Fibroblast of peridontal ligament (primary cell): Measurements from ENCODE around the gene NFATC2.
"Not testable (repeated sequence)": the region's sequence is repeated elsewhere in the genome, so short reads cannot be mapped to it uniquely, and the experiment has no call there.

Experiments used
- DNase-seq: peaks from one replicate; pipeline ENCODE4 v3.0.0-alpha.2; 2010; ENCODE audit errors: extremely low read depth

Gene NFATC2

DNA sequence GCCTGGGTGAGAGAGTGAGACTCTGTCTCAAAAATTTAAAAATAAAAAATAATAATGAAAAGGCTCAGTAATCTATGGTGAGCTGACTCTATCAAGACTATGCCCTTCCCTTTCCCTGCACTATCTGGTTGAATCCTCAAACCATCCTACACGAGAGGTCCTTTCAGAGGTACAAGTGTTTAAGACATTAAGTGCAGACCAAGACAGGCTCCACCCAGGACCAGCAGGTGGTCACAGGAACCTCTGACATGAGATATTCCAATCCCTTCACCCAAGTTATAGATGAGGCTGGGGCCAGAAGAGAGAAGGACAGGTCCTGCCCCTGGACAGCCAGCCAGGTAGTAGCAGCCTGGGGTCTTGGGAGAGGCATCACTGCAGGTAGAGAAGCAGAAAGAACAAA lies 182.6 kb downstream of the NFATC2 start:
- no peak for DNase-seq

DNA sequence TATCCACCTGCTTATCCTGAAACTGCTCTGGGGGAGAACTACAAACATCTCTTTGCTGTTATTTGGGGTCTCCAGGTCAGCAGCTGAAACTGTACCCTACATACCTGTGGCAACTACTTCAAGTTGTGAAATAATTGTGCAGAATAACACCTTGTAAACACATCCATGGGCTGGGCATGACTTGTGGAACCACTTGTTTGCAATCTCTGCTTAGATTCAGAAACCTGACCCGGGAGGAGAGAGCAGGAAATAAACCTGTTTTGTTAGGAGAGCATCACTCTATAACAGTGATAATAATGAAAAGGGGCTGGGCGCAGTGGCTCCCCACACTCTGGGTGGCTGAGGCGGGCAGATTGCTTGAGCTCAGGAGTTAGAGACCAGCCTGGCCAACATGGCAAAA lies 183.1 kb downstream of the NFATC2 start:
- DNase-seq: no peak

DNA sequence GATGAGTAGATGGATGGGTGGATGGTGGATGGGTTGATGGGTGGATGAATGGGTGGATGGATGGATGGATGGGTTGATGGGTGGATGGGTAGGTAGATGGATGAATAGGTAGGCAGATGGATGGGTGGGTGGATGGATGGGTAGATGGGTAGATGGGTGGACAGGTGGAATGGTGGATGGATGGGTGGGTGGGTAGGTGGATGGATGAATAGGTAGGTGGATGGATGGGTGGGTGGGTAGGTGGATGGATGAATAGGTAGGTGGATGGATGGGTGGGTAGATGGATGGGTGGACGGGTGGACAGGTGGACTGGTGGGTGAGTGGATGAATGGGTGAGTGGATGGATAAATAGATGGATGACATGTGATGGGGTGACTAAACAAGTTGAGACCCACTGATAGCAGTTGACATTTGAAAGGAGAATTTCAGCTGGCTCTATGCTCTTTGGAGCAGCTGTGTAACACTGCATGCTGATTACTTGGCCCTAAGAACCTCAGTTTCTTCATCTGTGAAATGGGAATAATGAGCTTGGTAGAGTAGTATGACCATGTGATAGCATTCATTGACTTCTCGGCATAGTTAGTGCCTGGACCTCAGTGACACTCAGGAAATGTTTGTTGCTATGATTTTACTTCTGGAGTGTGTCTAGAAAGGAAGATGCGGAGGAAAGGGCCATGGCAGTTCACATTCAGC lies 184.3 kb downstream of the NFATC2 start:
- no peak for DNase-seq

DNA sequence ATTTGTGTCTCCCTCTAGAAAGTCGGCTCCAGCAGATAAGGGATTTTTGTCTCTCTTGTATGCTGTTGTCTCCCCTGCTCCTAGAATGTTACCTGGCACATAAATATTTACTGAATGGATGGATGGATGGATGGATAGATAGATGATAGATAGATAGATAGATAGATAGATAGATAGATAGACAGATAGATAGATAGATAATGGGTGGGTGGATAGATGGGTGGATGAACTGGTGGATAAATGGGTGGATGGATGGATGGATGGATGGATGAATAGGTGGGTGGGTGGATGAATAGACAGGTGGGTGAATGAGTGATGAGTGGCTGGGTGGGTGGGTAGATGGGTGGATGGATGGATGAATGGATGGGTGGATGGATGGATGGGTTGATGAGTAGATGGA lies 185.0 kb downstream of the NFATC2 start:
- DNase-seq: no peak

DNA sequence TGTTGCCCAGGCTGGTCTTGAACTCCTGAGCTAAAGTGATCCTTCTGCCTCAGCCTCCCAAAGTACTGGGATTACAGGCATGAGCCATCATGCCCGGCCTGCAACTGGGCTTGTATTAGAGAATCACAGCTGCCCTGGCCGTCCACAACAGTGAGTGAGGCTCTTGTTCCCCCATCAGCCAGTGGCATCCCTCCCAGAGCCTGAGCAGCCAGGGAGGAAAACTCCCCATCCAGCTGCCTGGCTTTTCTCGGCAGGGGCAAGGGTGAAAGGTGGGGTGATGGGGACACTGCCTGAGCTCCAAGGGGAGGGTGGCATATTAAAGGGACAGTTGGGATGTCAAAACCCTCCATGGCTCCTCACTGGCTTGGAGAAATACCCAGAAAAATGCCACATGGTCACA lies 185.6 kb downstream of the NFATC2 start:
- no peak for DNase-seq

DNA sequence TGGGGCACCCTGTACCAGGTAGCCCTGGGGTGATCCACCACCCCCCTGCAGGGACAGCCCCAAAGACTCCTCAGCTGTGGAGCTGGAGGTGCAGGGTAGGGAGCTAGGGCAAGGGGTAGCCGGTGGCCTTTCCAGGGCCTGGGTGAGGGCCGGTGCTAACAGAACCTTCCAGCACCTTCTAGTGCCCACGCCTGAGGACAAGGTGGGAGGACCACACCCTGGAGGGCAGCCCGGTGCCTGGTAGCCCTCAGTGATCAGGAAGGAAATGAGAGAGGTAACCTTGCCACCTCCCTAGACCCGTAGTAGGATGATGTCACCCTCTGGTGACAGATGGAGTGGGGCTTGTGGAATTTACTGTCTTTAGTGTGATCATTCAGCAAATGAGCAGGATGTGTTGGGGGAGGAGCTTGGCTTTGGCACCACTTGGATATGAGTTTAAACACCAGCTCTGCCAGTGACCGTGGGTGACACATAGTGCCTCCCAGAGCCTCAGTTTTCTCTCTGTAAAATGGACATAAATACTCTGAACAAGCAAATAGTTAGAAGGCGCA lies 187.7 kb downstream of the NFATC2 start:
- peak; percentile 32 for DNase-seq

DNA sequence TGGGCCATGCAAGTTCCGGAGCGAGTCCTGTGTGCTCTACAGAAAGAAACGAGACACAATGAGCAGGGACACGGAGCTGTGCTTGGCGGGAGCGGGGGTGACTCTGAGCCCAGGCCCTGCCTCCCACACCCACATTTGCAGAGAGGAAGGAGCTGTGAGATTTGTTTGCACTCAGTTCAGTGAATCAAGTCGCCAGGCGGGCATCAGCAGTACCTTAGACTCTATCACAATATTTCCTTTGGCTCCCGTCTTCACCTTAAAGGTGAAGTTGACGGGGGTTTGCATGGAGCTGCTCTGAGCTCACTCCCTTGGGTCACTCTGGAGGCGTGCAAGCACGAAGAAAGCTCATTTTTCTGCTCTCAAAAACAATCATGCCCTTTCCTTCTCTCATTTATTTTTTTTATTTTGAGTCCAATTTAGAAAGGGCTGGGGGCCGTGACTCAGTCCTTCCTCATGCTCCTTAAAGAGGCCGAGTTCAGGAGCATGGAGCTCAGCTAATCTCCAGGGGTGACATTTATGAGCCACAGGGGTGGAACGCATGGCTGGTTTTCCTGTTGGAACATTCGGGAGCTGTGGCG lies 188.2 kb downstream of the NFATC2 start:
- peak; percentile 69 for DNase-seq

DNA sequence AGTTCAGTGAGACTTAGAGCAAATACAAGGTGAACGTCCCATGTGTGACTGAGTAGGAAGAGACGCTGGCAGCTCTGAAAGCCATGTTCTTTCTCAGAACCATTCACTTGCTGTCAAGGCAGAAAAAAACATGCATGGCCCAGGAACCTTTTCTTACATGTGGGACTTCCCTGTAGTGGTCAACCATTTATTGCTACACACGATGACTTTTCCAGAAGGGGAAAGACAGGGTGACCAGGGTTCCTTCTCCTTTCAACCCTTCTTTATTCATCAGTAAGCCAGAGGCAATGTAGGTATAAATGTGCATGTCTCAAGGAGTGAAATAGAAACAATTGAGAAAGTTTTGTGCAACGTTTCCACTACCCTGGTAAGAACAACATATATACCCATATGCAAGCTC lies 189.0 kb downstream of the NFATC2 start:
- DNase-seq: no peak

DNA sequence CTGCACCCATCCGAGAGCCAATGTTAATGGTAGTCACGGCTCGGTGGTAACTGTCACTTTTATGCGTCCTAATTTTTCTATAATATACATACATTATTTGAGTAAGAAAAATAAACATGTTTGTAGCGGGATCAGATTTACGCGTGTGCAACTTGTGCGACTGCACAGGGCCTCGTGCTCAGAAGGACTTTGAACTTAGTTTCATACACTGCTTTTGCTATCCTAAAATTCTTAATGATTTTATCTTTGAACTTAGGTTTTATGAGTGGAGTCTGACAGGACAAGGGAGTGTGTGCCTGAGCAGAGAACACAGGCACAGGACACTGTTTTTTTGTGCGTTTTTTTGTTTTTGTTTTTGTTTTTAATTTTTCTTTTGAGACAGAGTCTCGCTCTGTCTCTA lies 189.7 kb downstream of the NFATC2 start:
- DNase-seq: no peak

DNA sequence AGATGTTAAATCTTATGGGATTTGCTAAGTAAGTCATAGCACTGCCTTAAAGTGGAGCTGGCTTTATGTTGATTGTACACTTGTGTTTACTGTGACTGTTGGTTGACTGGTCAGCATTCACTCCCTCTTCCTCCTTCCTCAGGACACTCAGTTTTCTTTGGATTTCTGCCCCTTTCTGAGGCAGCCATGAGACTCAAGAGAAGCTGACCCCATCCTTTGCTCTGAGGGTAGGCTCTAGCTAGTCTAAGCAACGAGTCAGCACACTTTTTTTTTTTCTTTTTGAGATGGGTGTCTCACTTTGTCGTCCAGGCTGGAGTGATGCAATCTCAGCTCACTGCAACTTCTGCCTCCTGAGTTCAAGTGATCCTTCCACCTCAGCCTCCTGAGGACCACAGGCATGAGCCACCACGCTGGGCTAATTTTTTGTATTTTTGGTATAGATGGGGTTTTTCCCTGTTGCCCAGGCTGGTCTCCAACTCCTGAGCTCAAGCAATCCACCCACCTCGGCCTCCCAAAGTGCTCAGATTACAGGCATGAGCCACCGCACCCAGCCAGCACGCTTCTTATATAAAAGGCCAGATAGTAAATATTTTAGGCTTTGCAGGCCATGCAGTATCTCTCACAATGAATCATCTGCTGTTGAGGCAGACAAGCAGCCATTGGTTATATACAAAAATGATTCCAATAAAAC lies 191.4 kb downstream of the NFATC2 start:
- DNase-seq: peak; percentile 91

DNA sequence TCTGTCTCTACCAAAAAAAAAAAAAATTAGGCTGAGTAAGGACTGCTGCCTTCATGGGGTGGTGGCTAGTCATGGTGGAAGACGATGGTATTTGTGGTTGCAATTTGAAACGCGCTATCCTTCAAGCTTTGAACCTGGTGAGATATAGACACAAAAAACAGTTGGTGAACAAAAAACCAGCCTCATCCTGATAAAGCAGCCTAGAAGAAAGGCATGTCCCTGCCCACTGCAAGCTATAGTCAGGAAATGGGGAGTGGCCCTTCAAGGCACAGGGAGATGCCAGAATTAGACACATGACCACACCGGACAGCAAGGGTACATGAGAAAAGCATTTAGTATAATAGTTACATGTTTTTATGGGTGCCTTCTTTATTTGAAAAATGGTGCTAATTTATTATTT lies 193.6 kb downstream of the NFATC2 start:
- no peak for DNase-seq

DNA sequence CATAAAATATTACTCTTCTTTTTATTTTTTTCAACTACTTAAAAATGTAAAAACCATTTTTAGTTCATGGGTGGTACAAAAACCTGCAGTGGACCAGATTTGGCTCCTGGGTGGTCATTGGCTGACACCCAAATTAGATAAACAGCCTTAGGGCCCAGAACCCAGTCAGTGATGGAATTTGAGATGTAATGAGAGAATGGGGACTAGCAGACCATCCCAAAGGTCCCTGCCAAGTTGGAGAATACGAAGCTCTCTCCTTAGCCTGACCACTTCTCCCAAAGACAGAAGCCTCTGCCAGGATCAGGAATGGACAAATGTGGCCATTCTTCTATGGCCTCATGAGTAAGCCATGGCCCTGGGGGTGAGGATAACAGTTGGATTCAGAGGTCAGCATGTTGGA lies 194.7 kb downstream of the NFATC2 start:
- DNase-seq: no peak

DNA sequence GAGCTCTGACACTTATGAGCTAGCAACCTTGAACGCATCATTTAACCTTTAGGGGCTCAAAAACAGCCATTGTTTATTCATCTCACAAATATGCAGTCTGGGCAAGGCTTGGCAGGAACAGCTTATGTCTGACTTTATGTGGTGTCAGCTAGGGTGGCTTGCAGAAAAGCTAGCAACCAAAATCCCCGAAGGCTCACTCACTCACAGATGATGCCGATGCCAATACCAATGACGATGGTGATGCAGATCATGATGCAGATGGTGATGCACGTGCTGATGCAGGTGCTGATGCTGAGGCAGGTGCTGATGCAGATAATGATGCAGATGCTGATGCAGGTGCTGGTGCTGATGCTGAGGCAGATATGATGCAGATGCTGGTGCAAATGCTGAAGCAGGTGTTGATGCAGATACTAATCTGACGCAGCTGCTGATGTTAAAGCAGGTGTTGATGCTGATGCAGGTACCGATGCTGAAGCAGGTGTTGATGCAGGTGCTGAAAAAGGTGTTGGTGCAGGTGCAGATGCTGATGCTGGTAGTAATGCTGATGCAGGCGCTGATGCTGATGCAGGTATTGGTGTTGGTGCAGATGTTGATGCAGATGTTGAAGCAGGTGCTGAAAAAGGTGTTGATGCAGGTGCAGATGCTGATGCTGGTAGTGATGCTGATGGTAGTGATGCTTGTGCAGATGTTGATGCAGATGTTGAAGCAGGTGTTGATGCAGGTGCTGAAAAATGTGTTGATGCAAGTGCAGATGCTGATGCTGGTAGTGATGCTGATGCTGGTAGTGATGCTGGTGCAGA lies 195.6 kb downstream of the NFATC2 start:
- peak; percentile 70 for DNase-seq

DNA sequence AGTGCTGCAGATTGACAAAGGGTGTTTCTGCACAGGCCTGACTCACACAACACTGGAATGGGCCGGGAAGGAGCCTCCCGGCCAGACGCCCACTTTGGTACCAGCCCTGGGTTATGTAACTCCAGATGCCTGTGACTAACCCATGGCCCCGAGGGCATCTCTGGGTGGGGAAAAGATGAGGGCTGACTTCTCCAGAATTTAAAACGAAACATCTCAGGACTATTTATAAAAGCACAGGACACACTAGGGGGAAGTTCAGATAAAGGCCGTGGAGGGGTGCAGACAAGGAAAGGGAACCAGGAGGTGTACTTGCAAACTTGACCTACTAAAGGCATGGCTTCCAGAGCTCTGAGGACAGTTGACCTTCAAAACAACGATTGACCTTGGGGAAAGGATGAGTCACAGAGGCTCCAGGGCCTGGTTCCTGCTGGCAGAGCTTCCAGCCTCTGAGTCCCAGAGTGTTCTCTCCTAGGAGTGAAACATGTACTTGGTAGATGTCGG lies 196.9 kb downstream of the NFATC2 start:
- DNase-seq: peak; percentile 78

DNA sequence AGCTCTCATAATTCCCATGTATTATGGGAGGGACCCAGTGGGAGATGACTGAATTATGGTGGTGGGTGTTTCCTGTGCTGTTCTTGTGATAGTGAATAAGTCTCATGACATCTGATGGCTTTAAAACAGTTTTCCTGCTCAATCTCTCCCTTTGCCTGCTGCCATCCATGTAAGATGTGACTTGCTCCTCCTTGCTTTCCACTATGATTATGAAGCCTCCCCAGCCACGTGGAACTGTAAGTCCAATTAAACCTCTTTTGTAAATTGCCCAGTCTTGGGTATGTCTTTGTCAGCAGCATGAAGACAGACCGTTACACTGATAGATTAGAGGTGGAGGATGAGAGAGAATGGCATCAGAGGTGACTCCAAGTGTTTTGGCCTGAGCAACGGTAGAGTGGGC lies 198.7 kb downstream of the NFATC2 start:
- not testable (repeated sequence) for DNase-seq

DNA sequence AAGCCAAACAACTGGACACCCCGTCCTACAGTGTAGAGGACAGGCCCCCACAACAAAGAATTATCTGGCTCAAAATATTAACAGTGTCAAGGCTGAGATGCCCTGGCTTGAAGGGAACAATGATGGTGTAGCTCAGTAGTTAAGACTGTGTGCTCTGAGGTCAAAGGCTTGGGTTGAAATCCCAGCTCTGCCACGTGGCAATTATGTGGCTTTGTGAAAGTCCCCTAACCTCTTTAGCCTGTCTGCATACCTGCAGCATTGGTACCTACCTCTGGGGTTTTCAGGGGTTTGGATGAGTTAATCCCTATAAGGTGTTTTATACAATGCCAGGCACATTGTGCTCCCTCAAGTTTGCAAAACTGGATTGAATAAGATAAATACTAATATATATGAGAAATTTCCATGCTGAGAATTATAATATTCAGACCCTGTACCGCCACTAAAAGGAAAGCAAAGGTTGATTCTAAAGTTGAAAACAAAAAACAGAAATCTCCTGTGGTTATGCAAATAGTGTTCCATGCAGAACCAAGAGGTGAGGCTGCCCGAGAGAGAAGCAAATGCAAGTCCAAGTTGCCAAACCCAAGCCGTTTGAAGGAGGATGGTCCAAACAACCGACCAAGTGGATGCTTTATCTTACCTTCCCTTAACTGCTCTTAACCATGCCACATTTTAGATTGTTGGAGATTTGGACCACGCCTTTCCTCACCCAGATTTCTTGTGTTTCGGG lies 199.8 kb downstream of the NFATC2 start:
- DNase-seq: no peak

DNA sequence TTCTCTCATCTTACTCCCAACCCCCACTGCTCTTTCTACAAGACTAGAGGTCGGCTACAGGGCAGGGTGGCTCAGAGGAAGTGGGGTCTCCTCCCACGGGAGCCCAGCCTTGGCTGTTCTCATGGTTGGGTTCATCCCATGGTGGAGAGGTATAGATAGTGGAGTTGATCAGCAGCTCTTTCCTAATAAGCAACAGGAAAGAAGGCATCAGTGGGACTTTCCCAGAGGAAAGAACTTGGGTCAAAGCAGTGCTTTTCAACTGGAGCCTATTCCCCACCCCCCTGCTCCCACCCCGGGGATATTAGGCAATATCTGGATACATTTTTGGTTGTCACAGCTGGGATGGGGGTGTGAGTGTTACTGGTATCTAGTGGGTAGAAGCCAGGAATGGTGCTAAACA lies 200.9 kb downstream of the NFATC2 start:
- DNase-seq: peak; percentile 24

DNA sequence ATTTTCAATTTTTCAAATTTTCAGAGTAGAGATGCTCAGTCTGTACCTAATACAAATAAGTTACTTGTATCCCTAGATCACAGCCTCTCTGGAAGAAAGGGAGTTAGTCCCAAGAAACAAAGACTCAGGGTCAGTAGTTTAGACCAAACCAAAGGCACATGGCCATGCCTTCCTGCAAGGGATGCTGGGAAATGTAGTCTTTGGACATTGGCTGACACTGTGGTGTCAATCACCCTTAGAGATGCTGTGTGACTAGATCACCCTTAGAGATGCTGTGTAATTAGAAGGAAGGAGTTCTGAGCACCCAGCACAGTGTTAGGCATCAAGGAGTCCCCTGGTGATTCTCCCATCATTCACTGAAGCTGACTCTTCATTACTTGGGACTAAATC lies 202.1 kb downstream of the NFATC2 start:
- DNase-seq: no peak

DNA sequence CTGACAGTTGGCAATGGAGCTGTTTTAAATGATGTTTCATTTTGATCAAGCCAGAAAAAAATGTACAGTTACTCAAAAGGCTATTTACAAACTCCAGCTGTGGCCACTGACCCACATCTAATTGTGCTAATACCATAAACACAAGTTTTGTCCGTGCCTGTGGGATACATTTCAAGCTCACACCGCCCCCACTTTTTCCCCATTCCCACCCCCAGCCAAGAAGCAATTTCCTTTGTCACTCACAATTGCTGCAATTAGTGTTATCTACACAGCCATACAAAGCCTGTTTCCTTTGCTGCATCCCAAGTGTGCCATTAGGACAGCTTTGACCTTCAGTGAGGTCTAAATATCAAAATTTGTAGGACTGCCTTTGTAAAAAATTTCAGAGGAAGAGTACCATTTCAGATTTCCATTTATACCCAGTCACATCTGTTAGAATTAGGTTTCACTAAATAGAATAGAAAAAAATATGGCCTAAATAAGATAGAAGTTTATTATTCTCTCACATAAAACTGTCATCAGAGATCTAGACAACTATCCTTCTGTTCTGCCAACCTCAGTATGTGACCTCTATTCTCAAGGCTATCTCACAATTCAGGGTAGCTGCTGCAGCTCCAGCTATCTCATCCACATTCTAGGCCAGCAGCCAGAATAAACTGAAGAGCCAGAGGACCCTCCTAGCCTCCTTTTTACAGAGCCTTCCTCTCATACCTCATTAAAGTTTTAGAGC lies 202.6 kb downstream of the NFATC2 start:
- DNase-seq: peak; percentile 31

DNA sequence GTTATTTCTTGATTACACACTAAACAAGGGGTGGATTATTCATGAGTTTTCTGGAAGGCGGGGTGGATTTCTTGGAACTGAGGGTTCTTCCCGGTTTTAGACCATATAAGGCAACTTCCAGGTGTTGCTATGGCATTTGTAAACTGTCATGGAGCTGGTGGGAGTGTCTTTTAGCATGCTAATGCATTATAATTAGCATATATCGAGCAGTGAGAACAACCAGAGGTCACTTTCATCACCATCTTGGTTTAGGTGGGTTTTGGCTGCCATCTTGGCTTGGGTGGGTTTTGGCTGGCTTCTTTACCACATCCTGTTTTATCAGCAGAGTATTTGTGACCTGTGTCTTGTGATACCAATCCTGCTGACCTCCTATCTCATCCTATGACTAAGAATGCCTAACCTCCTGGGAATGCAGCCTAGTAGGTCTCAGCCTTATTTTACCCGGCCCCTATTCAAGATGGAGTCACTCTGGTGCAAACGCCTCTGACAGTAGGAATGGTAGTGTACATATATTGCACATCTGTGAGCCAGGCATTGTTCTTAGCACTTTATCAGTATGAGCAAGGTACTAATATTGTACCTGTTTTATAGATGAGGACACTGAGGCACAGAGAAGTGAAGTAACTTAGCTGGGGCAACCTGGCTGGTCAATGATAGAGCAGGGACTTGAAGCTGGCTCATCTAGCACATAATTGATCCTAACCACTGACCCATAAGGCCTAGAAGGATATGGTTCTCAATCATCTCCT lies 203.7 kb downstream of the NFATC2 start:
- peak; percentile 42 for DNase-seq
